Activated CD4-positive, alpha-beta memory T cell treated with anti-CD3 and anti-CD28 coated beads, Interleukin-2, amount 10 ng/mL, durations not matched to agents 7 days and 5 days (primary cell): ENCODE data around the gene WBP1. TPM values are rescaled to one million over a fixed set of nuclear protein-coding genes. Genes with fewer than 3 reads are reported as not detected.
A peak's percentile ranks its signal among the peaks of the same experiment; 100 is the strongest.
"Not testable (repeated sequence)": the region's sequence is repeated elsewhere in the genome, so short reads cannot be mapped to it uniquely, and the experiment has no call there.

Experiments
- CTCF ChIA-PET: fragments of 350-600 bp; sonication (Branson Sonifier 250); formaldehyde crosslinking; loops from one replicate; lab custom pipeline; 2021; ENCODE audit warnings: antibody characterized with exemption, inconsistent platforms; lab: Charles Lee
- POLR2A ChIA-PET: fragments of 350-600 bp; sonication (Branson Sonifier 250); formaldehyde crosslinking; loops from one replicate; lab custom pipeline; 2021; ENCODE audit warnings: antibody characterized with exemption; lab: Charles Lee
- DNase-seq: peaks from one replicate; pipeline ENCODE4 v3.0.0-alpha.2; 2020
- H3K27ac Mint-ChIP-seq: one replicate; pipeline ENCODE4 v1.8.0; 2021; ENCODE audit warnings: mild to moderate bottlenecking, mixed read lengths
- H3K27me3 Mint-ChIP-seq: one replicate; pipeline ENCODE4 v1.8.0; 2021; ENCODE audit warnings: mixed read lengths
- H3K36me3 Mint-ChIP-seq: one replicate; pipeline ENCODE4 v1.8.0; 2021; ENCODE audit warnings: low read depth, mixed read lengths
- H3K4me1 Mint-ChIP-seq: one replicate; pipeline ENCODE4 v1.8.0; 2021; ENCODE audit warnings: mixed read lengths
- H3K4me3 Mint-ChIP-seq: one replicate; pipeline ENCODE4 v1.8.0; 2021; ENCODE audit warnings: mild to moderate bottlenecking, mixed read lengths
- H3K9me3 Mint-ChIP-seq: one replicate; pipeline ENCODE4 v1.8.0; 2021; ENCODE audit warnings: mixed read lengths
- total RNA-seq, 2 experiments: library from RNA; stranded (reverse); gene quantifications; one replicate each; pipeline ENCODE4 v1.2.3, GENCODE V29; 2021

The WBP1 gene
- total RNA-seq, 2 experiments from 2014 or later = 58.3 to 60.4 TPM

DNA sequence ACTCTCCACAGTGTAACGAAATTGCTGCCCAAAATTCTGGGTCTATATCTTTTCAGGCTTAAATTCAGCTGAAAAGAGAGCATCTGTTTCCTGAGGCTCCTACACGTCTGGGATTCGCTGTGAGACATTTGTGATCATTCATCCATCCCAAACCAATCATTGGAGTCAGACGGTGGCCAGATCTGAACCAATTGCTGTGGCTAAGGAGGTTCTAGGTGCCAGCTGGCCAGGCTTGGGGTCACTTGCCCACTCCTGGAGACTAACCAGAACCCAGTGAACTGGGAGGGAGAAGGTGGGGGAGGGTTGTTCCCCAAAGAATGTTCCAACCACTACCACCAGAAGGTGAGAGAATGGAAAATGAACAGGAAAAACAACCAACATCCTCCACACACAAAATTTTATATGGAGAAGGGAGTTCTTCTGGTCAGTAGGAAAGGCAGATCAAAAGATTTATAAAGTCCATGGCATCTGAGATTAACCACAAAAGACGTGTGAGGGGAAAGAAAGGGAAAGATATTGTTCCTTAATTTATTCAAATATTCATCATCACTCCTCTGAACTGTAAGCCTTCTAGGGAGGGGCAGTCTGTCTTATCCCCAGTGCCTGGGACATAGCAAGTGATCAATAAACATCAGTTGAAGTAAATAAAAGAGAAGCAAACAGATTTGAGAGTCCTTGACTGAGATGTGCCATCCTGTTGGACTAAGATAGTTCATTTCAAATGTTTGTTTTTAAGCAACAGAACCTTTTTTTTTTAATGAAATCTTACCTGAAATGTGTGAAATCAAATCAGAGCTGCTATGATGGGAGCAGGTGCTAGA lies 13.5 kb upstream of the WBP1 start:
- Mint-ChIP-seq H3K9me3 (no peaks in the 10 kb centered on the region), H3K36me3 (no peaks in the 10 kb centered on the region), H3K4me1 (peaks cover 11% of the 10 kb centered on the region), H3K27me3 (peaks cover 44% of the 10 kb centered on the region), H3K4me3 (no peak overlapping the region), H3K27ac (no peak overlapping the region)
- POLR2A ChIA-PET = interaction anchor here (1.4 to 1.6 kb wide), 2 partner anchors 14 to 23 kb away, joined by 3 to 4 read pairs; partner anchors contain the start of gene WDR54
- no peak for DNase-seq
- CTCF ChIA-PET = no interaction called here

DNA sequence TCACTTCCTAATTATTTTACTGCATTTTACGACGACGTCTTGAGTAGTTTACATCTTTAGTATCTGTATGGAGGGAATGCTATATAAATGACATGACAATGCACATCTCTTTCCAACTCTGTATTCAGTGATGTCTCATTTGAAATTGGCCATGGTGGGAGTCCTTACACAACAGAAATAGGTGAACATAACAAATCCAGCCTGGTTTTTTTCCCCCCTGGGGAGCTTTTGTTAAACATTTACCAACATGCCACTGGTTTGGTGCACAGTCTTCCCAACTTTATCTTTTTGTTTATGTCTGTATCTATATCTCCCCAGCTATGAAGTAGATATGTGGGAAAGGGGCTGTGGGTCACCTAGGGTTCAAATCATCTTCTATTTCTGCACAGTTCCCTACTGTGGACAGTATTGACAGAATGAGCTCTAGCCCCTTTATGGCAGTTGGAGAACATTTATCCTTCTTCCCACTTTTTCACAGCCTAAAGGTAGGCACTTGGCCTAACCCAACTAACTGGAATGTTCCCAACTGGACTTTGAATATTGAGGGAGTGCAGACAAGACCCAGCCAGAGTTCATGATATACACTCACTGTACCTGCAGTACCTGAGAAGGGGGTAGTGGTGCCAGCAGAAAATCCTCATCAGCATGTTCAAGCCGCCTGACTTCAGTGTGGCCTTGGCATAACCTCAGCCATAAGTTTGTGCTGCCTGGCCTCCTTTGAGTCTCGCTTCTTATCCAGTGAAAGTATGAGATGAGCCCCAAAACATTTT lies 10.8 kb upstream of the WBP1 start:
- Mint-ChIP-seq H3K27me3 (peaks cover 26% of the 10 kb centered on the region), H3K4me3 (no peak overlapping the region), H3K27ac (no peak overlapping the region), H3K4me1 (peaks cover 7% of the 10 kb centered on the region), H3K9me3 (no peaks in the 10 kb centered on the region), H3K36me3 (no peaks in the 10 kb centered on the region)
- POLR2A ChIA-PET = no interaction called here
- DNase-seq = no peak
- CTCF ChIA-PET = no interaction called here

DNA sequence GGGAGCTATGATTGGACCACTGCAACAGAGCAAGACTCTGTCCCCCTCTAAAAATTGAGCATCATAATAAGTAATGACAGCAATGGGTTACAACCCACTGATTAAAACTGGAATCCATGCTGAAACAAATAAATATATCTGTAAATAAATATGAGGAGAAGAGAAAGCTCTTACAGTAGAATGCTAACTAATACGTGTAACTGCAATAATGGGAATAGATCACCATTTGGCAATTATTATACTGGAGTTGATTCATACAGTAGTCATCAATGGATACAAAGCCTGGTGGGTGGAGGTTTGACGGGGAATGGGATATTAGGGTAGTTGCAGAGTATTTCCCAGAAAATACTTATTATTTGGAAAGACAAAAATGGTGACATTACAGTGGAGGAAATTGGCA lies 9.5 kb upstream of the WBP1 start:
- ChIA-PET CTCF (no interaction called here), POLR2A (interaction anchor here (0.8 to 1.0 kb wide), 2 partner anchors 8 to 10 kb away, joined by 3 read pairs; no protein-coding TSS in a partner anchor)
- no peaks in the 10 kb centered on the region for H3K9me3 Mint-ChIP-seq
- H3K27me3 Mint-ChIP-seq = peaks cover 24% of the 10 kb centered on the region
- no peaks in the 10 kb centered on the region for H3K36me3 Mint-ChIP-seq
- peaks cover 19% of the 10 kb centered on the region for H3K4me1 Mint-ChIP-seq
- no peak overlapping the region for H3K4me3 Mint-ChIP-seq
- no peak for DNase-seq
- no peak overlapping the region for H3K27ac Mint-ChIP-seq

DNA sequence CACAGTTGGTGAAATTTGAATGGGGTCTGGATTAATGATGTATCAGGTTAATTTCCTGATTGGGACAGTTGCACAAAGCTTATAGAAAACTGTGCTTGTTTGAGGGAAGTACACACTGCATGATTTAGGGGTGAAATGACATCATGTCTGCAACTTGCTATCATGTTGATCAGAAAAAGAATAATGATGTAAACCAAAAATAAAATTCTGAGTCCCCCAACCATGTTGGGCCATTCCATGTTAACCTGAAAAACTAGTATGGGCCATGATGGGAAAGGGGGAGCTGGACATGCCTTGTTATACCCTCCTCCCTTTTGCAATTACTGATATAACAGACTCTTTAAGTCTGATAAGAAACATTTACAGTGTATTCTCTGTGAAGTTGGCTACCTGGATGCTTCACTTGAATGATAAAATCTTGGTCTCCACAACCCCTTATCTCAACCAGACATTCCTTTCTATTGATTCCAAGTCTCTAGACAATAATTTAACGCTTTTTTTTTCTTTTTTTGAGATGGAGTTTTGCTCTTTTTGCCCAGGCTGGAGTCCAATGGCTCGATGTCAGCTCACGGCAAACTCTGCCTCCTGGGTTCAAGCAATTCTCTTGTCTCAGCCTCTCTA lies 7.6 kb upstream of the WBP1 start:
- peaks cover 34% of the 10 kb centered on the region for H3K4me1 Mint-ChIP-seq
- H3K27me3 Mint-ChIP-seq = peaks cover 9% of the 10 kb centered on the region
- no peak overlapping the region for H3K27ac Mint-ChIP-seq
- CTCF ChIA-PET = no interaction called here
- peaks cover 6% of the 10 kb centered on the region for H3K36me3 Mint-ChIP-seq
- no peak overlapping the region for H3K4me3 Mint-ChIP-seq
- no peaks in the 10 kb centered on the region for H3K9me3 Mint-ChIP-seq
- no peak for DNase-seq
- POLR2A ChIA-PET = interaction anchor here (1.3 kb wide), 1 partner anchor 10 kb away, joined by 3 read pairs; no protein-coding TSS in a partner anchor

DNA sequence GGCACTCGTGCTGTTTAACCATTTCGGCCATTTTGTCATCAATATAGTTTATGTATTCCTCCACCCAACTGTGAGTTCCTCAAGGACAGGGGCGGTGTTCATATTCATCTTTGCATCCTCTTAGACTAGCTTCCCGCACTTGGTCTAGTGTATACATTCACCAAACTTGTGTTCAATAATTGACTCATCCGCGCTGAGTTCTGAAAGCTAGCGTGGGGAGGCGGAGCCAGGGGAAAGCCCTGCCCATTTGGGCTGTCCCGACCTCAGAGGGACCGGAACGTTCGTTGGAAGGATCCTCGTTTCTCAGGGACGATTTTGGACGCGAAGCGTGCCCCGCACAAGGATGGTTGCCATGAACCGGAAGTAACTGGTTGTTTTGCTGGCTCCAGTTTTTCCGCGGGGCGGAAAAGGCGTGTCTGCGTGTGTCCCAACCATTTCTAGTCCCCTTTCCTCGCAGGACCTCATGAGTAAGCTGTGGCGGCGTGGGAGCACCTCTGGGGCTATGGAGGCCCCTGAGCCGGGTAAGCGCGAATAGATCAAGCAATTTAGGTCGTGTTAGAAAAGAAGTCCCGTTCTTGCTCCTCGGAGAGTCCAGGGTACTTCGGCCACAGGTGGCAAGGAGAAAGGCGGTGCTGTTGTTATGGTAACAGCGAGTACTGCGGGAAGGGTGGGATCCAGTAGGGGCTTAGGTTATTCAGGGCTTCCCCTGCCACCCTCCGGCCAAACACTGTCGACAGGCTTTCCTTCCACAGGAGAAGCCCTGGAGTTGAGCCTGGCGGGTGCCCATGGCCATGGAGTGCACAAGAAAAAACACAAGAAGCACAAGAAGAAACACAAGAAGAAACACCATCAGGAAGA lies 3.4 kb upstream of the WBP1 start, which contains the start of gene INO80B:
Gene INO80B, plus strand, starts transcription at position 434 of the 858 bp plus-strand sequence. Its CDS starts 30 bp downstream, at position 464.
- H3K27me3 Mint-ChIP-seq = no peaks in the 10 kb centered on the region
- H3K4me3 Mint-ChIP-seq = peak within 1 kb of the TSS; percentile 88
- CTCF ChIA-PET = interaction anchor here (0.6 to 5.6 kb wide), 17 partner anchors 9 to 627 kb away, joined by 3 to 53 read pairs (median 3); partner anchors contain the start of genes AUP1, C2orf81, CCDC142 and HTRA2
- POLR2A ChIA-PET = interaction anchor here (0.6 to 8.1 kb wide), 19 partner anchors 12 to 256 kb away, joined by 3 to 103 read pairs (median 5); partner anchors contain the start of genes AUP1, C2orf81, CCDC142 and HTRA2
- peaks cover 60% of the 10 kb centered on the region for H3K4me1 Mint-ChIP-seq
- DNase-seq = peak; percentile 99
- H3K36me3 Mint-ChIP-seq = peaks cover 12% of the 10 kb centered on the region
- H3K27ac Mint-ChIP-seq = peak within 1 kb of the TSS; percentile 85
- H3K9me3 Mint-ChIP-seq = no peaks in the 10 kb centered on the region

DNA sequence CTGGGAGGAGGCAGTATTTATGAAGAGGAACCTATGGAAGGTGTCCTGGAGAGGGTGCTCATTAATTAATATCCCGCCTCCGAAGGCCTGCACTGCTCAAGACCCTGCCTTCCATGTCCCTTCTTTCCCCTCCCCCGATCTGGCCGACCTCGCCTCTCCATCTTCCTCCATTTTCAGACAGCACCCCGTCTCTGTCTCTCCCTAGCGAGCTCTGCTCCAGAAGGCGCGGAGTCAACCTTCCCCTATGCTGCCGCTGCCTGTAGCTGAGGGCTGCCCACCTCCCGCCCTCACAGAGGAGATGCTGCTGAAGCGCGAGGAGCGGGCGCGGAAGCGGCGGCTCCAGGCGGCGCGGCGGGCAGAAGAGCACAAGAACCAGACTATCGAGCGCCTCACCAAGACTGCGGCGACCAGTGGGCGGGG lies 1.1 kb upstream of the WBP1 start:
- POLR2A ChIA-PET = interaction anchor here (0.6 to 8.1 kb wide), 15 partner anchors 8 to 720 kb away, joined by 3 to 103 read pairs (median 7); partner anchors contain the start of genes AUP1, C2orf81, CCDC142 and HTRA2
- peaks cover 65% of the 10 kb centered on the region for H3K4me1 Mint-ChIP-seq

DNA sequence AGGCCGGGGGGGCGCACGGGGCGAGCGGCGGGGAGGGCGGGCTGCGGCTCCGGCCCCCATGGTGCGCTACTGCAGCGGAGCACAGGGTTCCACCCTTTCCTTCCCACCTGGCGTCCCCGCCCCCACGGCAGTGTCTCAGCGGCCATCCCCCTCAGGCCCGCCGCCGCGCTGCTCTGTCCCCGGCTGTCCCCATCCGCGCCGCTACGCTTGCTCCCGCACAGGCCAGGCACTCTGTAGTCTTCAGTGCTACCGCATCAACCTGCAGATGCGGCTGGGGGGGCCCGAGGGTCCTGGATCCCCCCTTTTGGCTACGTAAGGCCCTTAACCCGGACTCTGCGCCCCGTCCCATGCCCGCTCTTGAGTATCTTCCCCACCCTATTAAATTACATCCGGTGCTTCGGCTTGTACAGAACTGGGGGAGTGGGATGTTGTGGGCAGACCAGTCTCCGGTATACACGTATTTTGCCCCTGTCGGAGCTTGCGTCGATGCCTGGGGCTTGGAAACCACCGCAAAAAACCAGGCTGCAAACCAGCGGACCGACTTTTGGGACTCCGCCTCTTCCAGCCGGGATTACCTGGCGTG lies 598 bp upstream of the WBP1 start:
- H3K9me3 Mint-ChIP-seq = no peaks in the 10 kb centered on the region
- peak overlapping the region; percentile 95 for H3K27ac Mint-ChIP-seq
- ChIA-PET POLR2A (interaction anchor here (0.8 to 8.1 kb wide), 23 partner anchors 9 to 279 kb away, joined by 3 to 103 read pairs (median 7); partner anchors contain the start of genes AUP1, C2orf81, CCDC142 and HTRA2), CTCF (interaction anchor here (0.7 to 5.6 kb wide), 10 partner anchors 10 to 380 kb away, joined by 3 to 53 read pairs (median 6); partner anchors contain the start of genes AUP1, CCDC142, HTRA2 and MRPL53)
- no peaks in the 10 kb centered on the region for H3K27me3 Mint-ChIP-seq
- H3K4me1 Mint-ChIP-seq = peaks cover 60% of the 10 kb centered on the region
- H3K36me3 Mint-ChIP-seq = peaks cover 28% of the 10 kb centered on the region
- peak; percentile 84 for DNase-seq
- H3K4me3 Mint-ChIP-seq = peak overlapping the region; percentile 88

More for the DNA sequence above, 1.1 kb upstream of the WBP1 start:
- H3K27ac Mint-ChIP-seq = peak overlapping the region; percentile 95
- peaks cover 26% of the 10 kb centered on the region for H3K36me3 Mint-ChIP-seq
- H3K27me3 Mint-ChIP-seq = no peaks in the 10 kb centered on the region
- no peaks in the 10 kb centered on the region for H3K9me3 Mint-ChIP-seq
- peak overlapping the region; percentile 88 for H3K4me3 Mint-ChIP-seq
- DNase-seq = no peak
- CTCF ChIA-PET = interaction anchor here (0.7 to 5.6 kb wide), 7 partner anchors 10 to 130 kb away, joined by 3 to 53 read pairs (median 19); partner anchors contain the start of genes AUP1, CCDC142, HTRA2 and MRPL53

DNA sequence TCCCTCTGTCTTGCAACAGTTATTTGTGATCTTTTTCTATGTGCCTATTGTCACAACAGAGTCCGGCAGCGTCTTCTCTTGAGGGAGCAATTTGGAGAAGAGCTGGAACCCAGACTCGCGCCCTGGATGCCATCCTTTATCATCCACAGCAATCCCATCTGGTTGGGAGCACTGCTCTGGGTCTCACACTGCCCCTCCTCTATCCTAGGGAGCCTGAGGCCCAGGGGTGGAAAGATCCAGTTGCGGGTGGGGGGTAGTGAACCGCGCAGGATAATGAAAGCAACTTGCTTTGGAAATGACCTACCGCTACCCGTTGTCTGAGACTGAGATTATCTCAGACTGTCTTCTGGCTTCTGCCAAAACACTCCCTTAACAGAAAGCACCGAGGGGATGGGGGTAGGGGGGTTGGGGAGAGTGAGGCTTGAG lies 713 bp downstream of the WBP1 start:
- CTCF ChIA-PET = interaction anchor here (0.7 to 5.6 kb wide), 8 partner anchors 9 to 128 kb away, joined by 3 to 53 read pairs (median 10); partner anchors contain the start of genes AUP1, CCDC142, HTRA2 and MRPL53
- H3K27ac Mint-ChIP-seq = peak overlapping the region; percentile 95
- H3K27me3 Mint-ChIP-seq = no peaks in the 10 kb centered on the region
- H3K36me3 Mint-ChIP-seq = peaks cover 34% of the 10 kb centered on the region
- H3K9me3 Mint-ChIP-seq = no peaks in the 10 kb centered on the region
- H3K4me1 Mint-ChIP-seq = peaks cover 62% of the 10 kb centered on the region
- H3K4me3 Mint-ChIP-seq = peak overlapping the region; percentile 88
- peak; percentile 35 for DNase-seq
- POLR2A ChIA-PET = interaction anchor here (0.8 to 8.1 kb wide), 24 partner anchors 8 to 390 kb away, joined by 3 to 103 read pairs (median 6); partner anchors contain the start of genes AUP1, C2orf81, CCDC142 and DQX1

DNA sequence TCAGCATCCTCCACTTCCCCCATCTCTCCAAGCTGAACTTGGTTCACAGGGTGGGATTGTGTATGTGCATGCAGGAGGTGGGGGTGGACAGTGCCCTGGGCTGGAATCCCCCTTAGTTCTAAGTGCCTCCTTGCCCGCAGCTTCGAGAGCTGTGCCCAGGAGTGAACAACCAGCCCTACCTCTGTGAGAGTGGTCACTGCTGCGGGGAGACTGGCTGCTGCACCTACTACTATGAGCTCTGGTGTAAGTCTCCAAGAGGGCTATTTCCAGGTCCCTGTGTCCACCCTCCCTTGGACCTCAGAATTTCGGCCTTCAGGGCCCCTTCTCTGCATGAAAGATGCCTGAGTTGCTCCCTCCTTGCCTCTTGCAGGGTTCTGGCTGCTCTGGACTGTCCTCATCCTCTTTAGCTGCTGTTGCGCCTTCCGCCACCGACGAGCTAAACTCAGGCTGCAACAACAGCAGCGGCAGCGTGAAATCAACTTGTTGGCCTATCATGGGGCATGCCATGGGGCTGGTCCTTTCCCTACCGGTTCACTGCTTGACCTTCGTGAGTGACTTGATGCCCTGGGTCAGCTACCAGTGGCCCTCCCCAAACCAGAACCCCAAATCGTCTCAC lies 1.4 kb downstream of the WBP1 start:
- H3K4me1 Mint-ChIP-seq = peaks cover 61% of the 10 kb centered on the region
- H3K4me3 Mint-ChIP-seq = peak overlapping the region; percentile 88
- POLR2A ChIA-PET = interaction anchor here (0.8 to 8.1 kb wide), 20 partner anchors 8 to 390 kb away, joined by 3 to 103 read pairs (median 6); partner anchors contain the start of genes AUP1, C2orf81, CCDC142 and DQX1
- not testable (repeated sequence) for H3K27me3 Mint-ChIP-seq, H3K9me3 Mint-ChIP-seq, DNase-seq
- H3K36me3 Mint-ChIP-seq = peaks cover 34% of the 10 kb centered on the region
- CTCF ChIA-PET = interaction anchor here (0.6 to 5.6 kb wide), 4 partner anchors 10 to 128 kb away, joined by 3 to 53 read pairs (median 30); partner anchors contain the start of genes AUP1, CCDC142, HTRA2 and TTC31
- peak overlapping the region; percentile 58 for H3K27ac Mint-ChIP-seq

DNA sequence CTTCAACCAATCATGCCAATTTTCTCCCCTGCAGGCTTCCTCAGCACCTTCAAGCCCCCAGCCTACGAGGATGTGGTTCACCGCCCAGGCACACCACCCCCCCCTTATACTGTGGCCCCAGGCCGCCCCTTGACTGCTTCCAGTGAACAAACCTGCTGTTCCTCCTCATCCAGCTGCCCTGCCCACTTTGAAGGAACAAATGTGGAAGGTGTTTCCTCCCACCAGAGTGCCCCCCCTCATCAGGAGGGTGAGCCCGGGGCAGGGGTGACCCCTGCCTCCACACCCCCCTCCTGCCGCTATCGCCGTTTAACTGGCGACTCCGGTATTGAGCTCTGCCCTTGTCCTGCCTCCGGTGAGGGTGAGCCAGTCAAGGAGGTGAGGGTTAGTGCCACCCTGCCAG lies 1.9 kb downstream of the WBP1 start:
- peaks cover 30% of the 10 kb centered on the region for H3K36me3 Mint-ChIP-seq
- DNase-seq, H3K27me3 Mint-ChIP-seq, H3K9me3 Mint-ChIP-seq: not testable (repeated sequence)
- ChIA-PET POLR2A (interaction anchor here (1.0 to 8.1 kb wide), 5 partner anchors 12 to 282 kb away, joined by 3 to 103 read pairs (median 8); partner anchors contain the start of genes AUP1, CCDC142, HTRA2 and MOB1A), CTCF (interaction anchor here (0.6 kb wide), 1 partner anchor 9 kb away, joined by 3 read pairs; no protein-coding TSS in a partner anchor)
- H3K4me3 Mint-ChIP-seq = peak overlapping the region; percentile 88
- H3K27ac Mint-ChIP-seq = peak overlapping the region; percentile 40
- H3K4me1 Mint-ChIP-seq = peaks cover 55% of the 10 kb centered on the region
